ENCODE measurements around the gene MIPEP.

MIPEP gene

DNA sequence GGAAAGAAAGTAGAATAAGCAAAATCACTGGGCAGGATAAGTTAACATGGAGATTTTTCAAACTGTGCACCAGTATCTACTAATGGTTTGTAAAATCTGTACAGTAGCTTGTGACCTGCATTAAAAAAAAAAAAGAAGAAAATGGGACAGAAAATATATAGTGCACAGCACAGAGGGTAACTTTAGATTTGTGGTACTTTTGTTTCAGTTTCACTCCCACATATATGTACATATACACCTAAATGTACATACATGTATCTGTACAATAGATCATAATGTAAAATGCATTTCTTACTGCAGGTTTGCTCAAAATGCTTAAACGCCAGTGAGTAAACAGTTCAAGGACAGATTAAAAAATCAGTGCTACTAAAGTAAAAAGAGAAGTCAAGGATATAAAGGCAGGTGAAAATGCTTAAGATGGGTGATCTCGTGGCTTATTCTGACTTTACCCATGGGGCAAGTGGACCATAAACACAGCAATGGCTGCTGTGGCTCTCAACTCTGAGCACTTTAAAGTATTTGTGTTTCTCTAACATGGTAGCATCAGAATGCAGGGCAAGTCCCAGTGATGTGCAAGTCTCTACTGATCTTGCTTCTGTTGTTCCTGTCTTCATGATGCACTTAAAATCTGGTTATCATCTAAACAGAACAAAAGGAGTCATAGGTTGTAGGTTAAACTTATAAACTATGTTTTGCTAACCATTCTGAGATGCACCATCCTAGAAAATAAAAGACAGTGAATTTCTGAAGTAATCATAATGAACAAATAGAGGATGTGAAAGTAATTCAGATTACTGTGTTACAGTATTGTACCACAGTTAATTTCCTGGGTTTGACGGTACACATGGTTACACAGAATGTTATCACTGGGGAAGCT, 112.3 kb downstream of the MIPEP start:
- ChIA-PET CTCF (interaction anchor here (0.5 kb wide), 1 partner anchor 970 kb away, joined by 4 read pairs; no protein-coding TSS in a partner anchor), POLR2A (no interaction called here)
- no peak for TF ChIP-seq ZNF184 (tag by site-specific recombination; IDR thresholded peaks at IDR 0.05)
- TF ChIP-seq ZNF501 (tag by site-specific recombination; IDR thresholded peaks at IDR 0.05), result no peak
- TF ChIP-seq ZBTB8A (tag by site-specific recombination; IDR thresholded peaks at IDR 0.05), result no peak
- TF ChIP-seq ZNF266 (tag by site-specific recombination; IDR thresholded peaks at IDR 0.05; ENCODE audit: low read depth), result no peak
- TF ChIP-seq ZNF785 (tag by site-specific recombination; IDR thresholded peaks at IDR 0.05), result no peak
- no peak for TF ChIP-seq ZBTB48 (tag by site-specific recombination; IDR thresholded peaks at IDR 0.05)
- TF ChIP-seq ZNF157 (tag by site-specific recombination; IDR thresholded peaks at IDR 0.05), result no peak
- TF ChIP-seq ZNF707 (tag by site-specific recombination; IDR thresholded peaks at IDR 0.05), result no peak
- no peak for TF ChIP-seq ZNF394 (tag by site-specific recombination; IDR thresholded peaks at IDR 0.05; ENCODE audit: borderline replicate concordance)
- no peak for TF ChIP-seq ZNF211 (tag by site-specific recombination; IDR thresholded peaks at IDR 0.05; ENCODE audit: low read depth)
- TF ChIP-seq GLI4 (tag by site-specific recombination; IDR thresholded peaks at IDR 0.05), result no peak
- TF ChIP-seq PRDM1 (tag by site-specific recombination; IDR thresholded peaks at IDR 0.05), result no peak
- no peak for TF ChIP-seq ZNF514 (tag by site-specific recombination; IDR thresholded peaks at IDR 0.05)
- TF ChIP-seq ZNF510 (tag by site-specific recombination; IDR thresholded peaks at IDR 0.05; ENCODE audit: insufficient replicate concordance), result no peak
- TF ChIP-seq MZF1 (tag by site-specific recombination; IDR thresholded peaks at IDR 0.05; ENCODE audit: borderline replicate concordance), result no peak
- no peak for TF ChIP-seq SP3 (tag by site-specific recombination; IDR thresholded peaks at IDR 0.05)
- TF ChIP-seq ZNF274 (IDR thresholded peaks at IDR 0.05; ENCODE audit: low read length), result no peak
- TF ChIP-seq ZNF274 (tag by site-specific recombination; IDR thresholded peaks at IDR 0.05; ENCODE audit: borderline replicate concordance), result no peak
- no peak for TF ChIP-seq ZEB2 (tag by site-specific recombination; IDR thresholded peaks at IDR 0.05)
- TF ChIP-seq, protein P1, sequence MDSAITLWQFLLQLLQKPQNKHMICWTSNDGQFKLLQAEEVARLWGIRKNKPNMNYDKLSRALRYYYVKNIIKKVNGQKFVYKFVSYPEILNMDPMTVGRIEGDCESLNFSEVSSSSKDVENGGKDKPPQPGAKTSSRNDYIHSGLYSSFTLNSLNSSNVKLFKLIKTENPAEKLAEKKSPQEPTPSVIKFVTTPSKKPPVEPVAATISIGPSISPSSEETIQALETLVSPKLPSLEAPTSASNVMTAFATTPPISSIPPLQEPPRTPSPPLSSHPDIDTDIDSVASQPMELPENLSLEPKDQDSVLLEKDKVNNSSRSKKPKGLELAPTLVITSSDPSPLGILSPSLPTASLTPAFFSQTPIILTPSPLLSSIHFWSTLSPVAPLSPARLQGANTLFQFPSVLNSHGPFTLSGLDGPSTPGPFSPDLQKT (IDR thresholded peaks at IDR 0.05; ENCODE audit: borderline replicate concordance, low read depth, low read length), result no peak
- TF ChIP-seq ZNF473 (tag by site-specific recombination; IDR thresholded peaks at IDR 0.05), result no peak
- Histone ChIP-seq H3K9me3 (ENCODE audit: control insufficient read depth, insufficient read depth, low read depth, low read length) (no peaks in the 10 kb centered on the region), H3K27ac (ENCODE audit: extremely low read depth, low read depth, low read length) (no peak overlapping the region), H3K4me1 (ENCODE audit: control insufficient read depth, insufficient read depth, low read length) (no peaks in the 10 kb centered on the region), H3K36me3 (ENCODE audit: control insufficient read depth in 2 of 2, insufficient read depth in 1 of 2, low read length in 2 of 2) (no peaks in the 10 kb centered on the region), H3K4me3 (ENCODE audit: low read depth, low read length) (no peak overlapping the region)

DNA sequence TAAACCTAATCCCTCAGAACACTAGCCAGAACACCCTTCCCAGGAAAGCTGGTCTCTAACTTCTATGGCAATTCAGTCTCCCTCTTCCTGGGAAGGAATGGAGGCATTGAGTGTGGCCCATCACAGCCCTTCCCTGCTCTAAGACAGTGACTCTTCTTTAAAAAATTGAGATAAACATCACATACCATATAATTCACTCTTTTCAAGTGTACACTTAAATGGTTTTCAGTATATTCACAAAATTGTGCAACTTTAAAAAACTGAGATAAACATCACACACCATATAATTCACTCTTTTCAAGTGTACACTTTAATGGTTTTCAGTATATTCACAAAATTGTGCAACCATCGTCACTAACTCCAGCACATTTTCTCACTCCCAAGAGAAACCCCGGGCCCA, 116.5 kb downstream of the MIPEP start:
- POLR2A ChIA-PET, result no interaction called here
- no peaks in the 10 kb centered on the region for H3K9me3 ChIP-seq (ENCODE audit: control insufficient read depth, insufficient read depth, low read depth, low read length)
- no peak overlapping the region for H3K27ac ChIP-seq (ENCODE audit: extremely low read depth, low read depth, low read length)
- H3K4me1 ChIP-seq (ENCODE audit: control insufficient read depth, insufficient read depth, low read length), result no peaks in the 10 kb centered on the region
- no peaks in the 10 kb centered on the region for H3K36me3 ChIP-seq (ENCODE audit: control insufficient read depth in 2 of 2, insufficient read depth in 1 of 2, low read length in 2 of 2)
- H3K4me3 ChIP-seq (ENCODE audit: low read depth, low read length), result no peak overlapping the region
- CTCF ChIA-PET, result no interaction called here
- TF ChIP-seq ZNF473 (tag by site-specific recombination; IDR thresholded peaks at IDR 0.05) (no peak), ZNF514 (tag by site-specific recombination; IDR thresholded peaks at IDR 0.05) (no peak), IKZF3 (tag by site-specific recombination; IDR thresholded peaks at IDR 0.05) (no peak), ZBTB7A (tag by site-specific recombination; IDR thresholded peaks at IDR 0.05; ENCODE audit: low read depth) (no peak), ZNF302 (tag by site-specific recombination; IDR thresholded peaks at IDR 0.05; ENCODE audit: low read depth) (no peak), ZNF76 (tag by site-specific recombination; IDR thresholded peaks at IDR 0.05; ENCODE audit: borderline replicate concordance, low read depth) (no peak)
- TF ChIP-seq, protein P2, sequence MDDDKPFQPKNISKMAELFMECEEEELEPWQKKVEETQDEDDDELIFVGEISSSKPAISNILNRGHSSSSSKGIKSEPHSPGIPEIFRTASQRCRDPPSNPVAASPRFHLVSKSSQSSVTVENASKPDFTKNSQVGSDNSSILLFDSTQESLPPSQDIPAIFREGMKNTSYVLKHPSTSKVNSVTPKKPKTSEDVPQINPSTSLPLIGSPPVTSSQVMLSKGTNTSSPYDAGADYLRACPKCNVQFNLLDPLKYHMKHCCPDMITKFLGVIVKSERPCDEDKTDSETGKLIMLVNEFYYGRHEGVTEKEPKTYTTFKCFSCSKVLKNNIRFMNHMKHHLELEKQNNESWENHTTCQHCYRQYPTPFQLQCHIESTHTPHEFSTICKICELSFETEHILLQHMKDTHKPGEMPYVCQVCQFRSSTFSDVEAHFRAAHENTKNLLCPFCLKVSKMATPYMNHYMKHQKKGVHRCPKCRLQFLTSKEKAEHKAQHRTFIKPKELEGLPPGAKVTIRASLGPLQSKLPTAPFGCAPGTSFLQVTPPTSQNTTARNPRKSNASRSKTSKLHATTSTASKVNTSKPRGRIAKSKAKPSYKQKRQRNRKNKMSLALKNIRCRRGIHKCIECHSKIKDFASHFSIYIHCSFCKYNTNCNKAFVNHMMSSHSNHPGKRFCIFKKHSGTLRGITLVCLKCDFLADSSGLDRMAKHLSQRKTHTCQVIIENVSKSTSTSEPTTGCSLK (tag by site-specific recombination; IDR thresholded peaks at IDR 0.05), result no peak
- TF ChIP-seq, protein P3, sequence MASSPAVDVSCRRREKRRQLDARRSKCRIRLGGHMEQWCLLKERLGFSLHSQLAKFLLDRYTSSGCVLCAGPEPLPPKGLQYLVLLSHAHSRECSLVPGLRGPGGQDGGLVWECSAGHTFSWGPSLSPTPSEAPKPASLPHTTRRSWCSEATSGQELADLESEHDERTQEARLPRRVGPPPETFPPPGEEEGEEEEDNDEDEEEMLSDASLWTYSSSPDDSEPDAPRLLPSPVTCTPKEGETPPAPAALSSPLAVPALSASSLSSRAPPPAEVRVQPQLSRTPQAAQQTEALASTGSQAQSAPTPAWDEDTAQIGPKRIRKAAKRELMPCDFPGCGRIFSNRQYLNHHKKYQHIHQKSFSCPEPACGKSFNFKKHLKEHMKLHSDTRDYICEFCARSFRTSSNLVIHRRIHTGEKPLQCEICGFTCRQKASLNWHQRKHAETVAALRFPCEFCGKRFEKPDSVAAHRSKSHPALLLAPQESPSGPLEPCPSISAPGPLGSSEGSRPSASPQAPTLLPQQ (tag by site-specific recombination; IDR thresholded peaks at IDR 0.05), result no peak
- TF ChIP-seq, protein P4, sequence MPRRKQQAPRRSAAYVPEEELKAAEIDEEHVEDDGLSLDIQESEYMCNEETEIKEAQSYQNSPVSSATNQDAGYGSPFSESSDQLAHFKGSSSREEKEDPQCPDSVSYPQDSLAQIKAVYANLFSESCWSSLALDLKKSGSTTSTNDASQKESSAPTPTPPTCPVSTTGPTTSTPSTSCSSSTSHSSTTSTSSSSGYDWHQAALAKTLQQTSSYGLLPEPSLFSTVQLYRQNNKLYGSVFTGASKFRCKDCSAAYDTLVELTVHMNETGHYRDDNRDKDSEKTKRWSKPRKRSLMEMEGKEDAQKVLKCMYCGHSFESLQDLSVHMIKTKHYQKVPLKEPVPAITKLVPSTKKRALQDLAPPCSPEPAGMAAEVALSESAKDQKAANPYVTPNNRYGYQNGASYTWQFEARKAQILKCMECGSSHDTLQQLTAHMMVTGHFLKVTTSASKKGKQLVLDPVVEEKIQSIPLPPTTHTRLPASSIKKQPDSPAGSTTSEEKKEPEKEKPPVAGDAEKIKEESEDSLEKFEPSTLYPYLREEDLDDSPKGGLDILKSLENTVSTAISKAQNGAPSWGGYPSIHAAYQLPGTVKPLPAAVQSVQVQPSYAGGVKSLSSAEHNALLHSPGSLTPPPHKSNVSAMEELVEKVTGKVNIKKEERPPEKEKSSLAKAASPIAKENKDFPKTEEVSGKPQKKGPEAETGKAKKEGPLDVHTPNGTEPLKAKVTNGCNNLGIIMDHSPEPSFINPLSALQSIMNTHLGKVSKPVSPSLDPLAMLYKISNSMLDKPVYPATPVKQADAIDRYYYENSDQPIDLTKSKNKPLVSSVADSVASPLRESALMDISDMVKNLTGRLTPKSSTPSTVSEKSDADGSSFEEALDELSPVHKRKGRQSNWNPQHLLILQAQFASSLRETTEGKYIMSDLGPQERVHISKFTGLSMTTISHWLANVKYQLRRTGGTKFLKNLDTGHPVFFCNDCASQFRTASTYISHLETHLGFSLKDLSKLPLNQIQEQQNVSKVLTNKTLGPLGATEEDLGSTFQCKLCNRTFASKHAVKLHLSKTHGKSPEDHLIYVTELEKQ (tag by site-specific recombination; IDR thresholded peaks at IDR 0.05; ENCODE audit: borderline replicate concordance), result no peak

Data from HEK293 (cell line).